ENCODE measurements around the gene CAPZA1. TPM values are rescaled to one million over a fixed set of nuclear protein-coding genes. Genes with fewer than 3 reads are reported as not detected.

CAPZA1 gene
- total RNA-seq, 1 experiment from 2014 or later: 273 TPM

DNA sequence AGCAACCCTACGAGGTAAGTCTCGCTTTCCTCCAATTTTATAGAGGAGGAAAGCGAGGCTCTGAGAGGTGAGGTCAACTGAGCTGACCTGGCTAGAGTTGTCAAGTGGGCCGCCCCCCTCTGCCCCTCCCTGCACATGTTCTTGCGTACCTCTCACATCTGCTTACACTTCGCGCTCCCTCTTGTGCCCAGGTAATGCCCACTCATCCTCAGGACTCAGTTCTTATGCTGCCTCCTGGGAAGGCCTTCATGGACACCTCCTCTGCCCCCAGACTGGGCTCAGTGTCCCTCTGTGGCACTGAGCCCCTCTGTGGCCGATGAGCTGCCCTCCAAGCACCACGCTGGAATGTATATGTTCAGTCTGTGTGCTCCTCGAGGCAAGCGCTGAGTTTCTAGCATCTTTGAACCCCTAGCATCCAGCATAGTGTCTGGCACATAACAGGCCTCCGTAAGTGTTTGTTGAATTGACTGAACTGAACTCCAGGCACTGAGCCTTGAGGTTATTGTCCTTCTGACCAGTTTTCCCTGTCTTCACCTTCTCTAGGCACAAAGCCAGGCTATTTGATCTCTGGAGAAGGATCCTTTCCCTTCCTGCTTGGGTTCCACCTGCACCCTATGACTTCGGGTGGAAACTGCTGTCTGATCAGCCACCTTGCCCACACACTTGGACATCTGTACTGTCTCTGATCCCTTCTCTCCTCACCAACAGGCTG lies 68.3 kb downstream of the CAPZA1 start:
- no peak for DNase-seq
- POLR2A ChIA-PET (ENCODE audit: unreplicated experiment): interaction anchor here (0.6 kb wide), 1 partner anchor 24 kb away, joined by 18 read pairs; no protein-coding TSS in a partner anchor
- Histone ChIP-seq H3K9me2 (replicated peaks; ENCODE audit: low read length) (no peaks in the 10 kb centered on the region), H3K27me3 (ENCODE audit: low read length) (no peaks in the 10 kb centered on the region), H3K9ac (ENCODE audit: low read length) (no peak overlapping the region), H3K4me2 (ENCODE audit: low read length) (no peak overlapping the region), H3K4me3 (ENCODE audit: low read length) (no peak overlapping the region), H3K36me3 (ENCODE audit: low read depth, low read length) (peaks cover 2% of the 10 kb centered on the region), H3K4me1 (ENCODE audit: insufficient read depth, low read length) (no peaks in the 10 kb centered on the region), H3K27ac (ENCODE audit: low read length) (no peak overlapping the region), H3K9me3 (ENCODE audit: low read length) (no peaks in the 10 kb centered on the region), H4K20me1 (ENCODE audit: low read length) (no peaks in the 10 kb centered on the region), H3F3A (ENCODE audit: low read length, unreplicated experiment) (no peaks in the 10 kb centered on the region), H3K79me2 (ENCODE audit: low read length) (no peaks in the 10 kb centered on the region), H2AFZ (ENCODE audit: low read length) (no peak overlapping the region)
- ATAC-seq: no peak
- CTCF ChIA-PET: no interaction called here
- TF ChIP-seq EZH2phosphoT487 (IDR thresholded peaks at IDR 0.05; ENCODE audit: borderline replicate concordance, low read length): no peak
- TF ChIP-seq, protein P1, sequence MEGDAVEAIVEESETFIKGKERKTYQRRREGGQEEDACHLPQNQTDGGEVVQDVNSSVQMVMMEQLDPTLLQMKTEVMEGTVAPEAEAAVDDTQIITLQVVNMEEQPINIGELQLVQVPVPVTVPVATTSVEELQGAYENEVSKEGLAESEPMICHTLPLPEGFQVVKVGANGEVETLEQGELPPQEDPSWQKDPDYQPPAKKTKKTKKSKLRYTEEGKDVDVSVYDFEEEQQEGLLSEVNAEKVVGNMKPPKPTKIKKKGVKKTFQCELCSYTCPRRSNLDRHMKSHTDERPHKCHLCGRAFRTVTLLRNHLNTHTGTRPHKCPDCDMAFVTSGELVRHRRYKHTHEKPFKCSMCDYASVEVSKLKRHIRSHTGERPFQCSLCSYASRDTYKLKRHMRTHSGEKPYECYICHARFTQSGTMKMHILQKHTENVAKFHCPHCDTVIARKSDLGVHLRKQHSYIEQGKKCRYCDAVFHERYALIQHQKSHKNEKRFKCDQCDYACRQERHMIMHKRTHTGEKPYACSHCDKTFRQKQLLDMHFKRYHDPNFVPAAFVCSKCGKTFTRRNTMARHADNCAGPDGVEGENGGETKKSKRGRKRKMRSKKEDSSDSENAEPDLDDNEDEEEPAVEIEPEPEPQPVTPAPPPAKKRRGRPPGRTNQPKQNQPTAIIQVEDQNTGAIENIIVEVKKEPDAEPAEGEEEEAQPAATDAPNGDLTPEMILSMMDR (conservative IDR thresholded peaks at IDR 0.05; ENCODE audit: low read depth, low read length): no peak
- no peak for TF ChIP-seq EZH2 (IDR thresholded peaks at IDR 0.05; ENCODE audit: low read length, unreplicated experiment)
- intact Hi-C loops (cut with micrococcal nuclease): no loop called here
- BruUV-seq (replicated peaks): no TSS peak

DNA sequence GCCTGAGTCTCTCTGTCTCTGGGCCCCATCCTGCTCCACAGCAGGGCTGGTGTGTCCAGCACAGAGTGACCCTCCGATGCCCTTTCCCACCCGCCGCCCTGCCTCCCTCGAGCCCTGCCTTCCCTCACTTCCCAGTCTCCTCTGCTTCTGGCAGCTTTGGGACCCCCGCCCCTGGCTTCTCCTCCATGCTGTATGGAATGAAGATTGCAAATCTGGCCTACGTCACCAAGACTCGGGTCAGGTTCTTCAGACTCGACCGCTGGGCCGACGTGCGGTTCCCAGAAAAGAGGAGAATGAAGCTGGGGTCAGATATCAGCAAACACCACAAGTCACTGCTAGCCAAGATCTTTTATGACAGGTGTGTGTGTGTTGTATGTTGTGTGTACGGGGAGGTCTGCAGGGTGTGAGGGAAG lies 69.2 kb downstream of the CAPZA1 start:
- no peak overlapping the region for H3K4me3 ChIP-seq (ENCODE audit: low read length)
- H3K9ac ChIP-seq (ENCODE audit: low read length): no peak overlapping the region
- H3K9me2 ChIP-seq (replicated peaks; ENCODE audit: low read length): no peaks in the 10 kb centered on the region
- no peaks in the 10 kb centered on the region for H3K9me3 ChIP-seq (ENCODE audit: low read length)
- DNase-seq (no peak), ATAC-seq (no peak)
- no peaks in the 10 kb centered on the region for H3F3A ChIP-seq (ENCODE audit: low read length, unreplicated experiment)
- no peak for TF ChIP-seq EZH2 (IDR thresholded peaks at IDR 0.05; ENCODE audit: low read length, unreplicated experiment)
- no peak for TF ChIP-seq EZH2phosphoT487 (IDR thresholded peaks at IDR 0.05; ENCODE audit: borderline replicate concordance, low read length)
- TF ChIP-seq, protein P1 (conservative IDR thresholded peaks at IDR 0.05; ENCODE audit: low read depth, low read length): no peak
- POLR2A ChIA-PET (ENCODE audit: unreplicated experiment): no interaction called here
- no peaks in the 10 kb centered on the region for H3K4me1 ChIP-seq (ENCODE audit: insufficient read depth, low read length)
- H3K27ac ChIP-seq (ENCODE audit: low read length): no peak overlapping the region
- H3K36me3 ChIP-seq (ENCODE audit: low read depth, low read length): peaks cover 2% of the 10 kb centered on the region
- intact Hi-C loops (cut with micrococcal nuclease): no loop called here
- CTCF ChIA-PET: no interaction called here
- H2AFZ ChIP-seq (ENCODE audit: low read length): no peak overlapping the region
- no TSS peak for BruUV-seq (replicated peaks)
- no peaks in the 10 kb centered on the region for H3K27me3 ChIP-seq (ENCODE audit: low read length)
- no peaks in the 10 kb centered on the region for H3K79me2 ChIP-seq (ENCODE audit: low read length)
- H4K20me1 ChIP-seq (ENCODE audit: low read length): no peaks in the 10 kb centered on the region
- no peak overlapping the region for H3K4me2 ChIP-seq (ENCODE audit: low read length)

GRCh38 chr1:112689196-112689841 lies 69.7 kb downstream of the CAPZA1 start:
- CTCF ChIA-PET: no interaction called here
- H3K9me2 ChIP-seq (replicated peaks; ENCODE audit: low read length): no peaks in the 10 kb centered on the region
- no peak overlapping the region for H3K4me3 ChIP-seq (ENCODE audit: low read length)
- H3K4me1 ChIP-seq (ENCODE audit: insufficient read depth, low read length): no peaks in the 10 kb centered on the region
- H2AFZ ChIP-seq (ENCODE audit: low read length): no peak overlapping the region
- no peak for ATAC-seq
- POLR2A ChIA-PET (ENCODE audit: unreplicated experiment): no interaction called here
- H3F3A ChIP-seq (ENCODE audit: low read length, unreplicated experiment): no peaks in the 10 kb centered on the region
- H4K20me1 ChIP-seq (ENCODE audit: low read length): no peaks in the 10 kb centered on the region
- BruUV-seq (replicated peaks): TSS peak; percentile 27
- intact Hi-C loops (cut with micrococcal nuclease): no loop called here
- no peak overlapping the region for H3K4me2 ChIP-seq (ENCODE audit: low read length)
- TF ChIP-seq EZH2 (IDR thresholded peaks at IDR 0.05; ENCODE audit: low read length, unreplicated experiment) (no peak), EZH2phosphoT487 (IDR thresholded peaks at IDR 0.05; ENCODE audit: borderline replicate concordance, low read length) (no peak)
- TF ChIP-seq, protein P1 (conservative IDR thresholded peaks at IDR 0.05; ENCODE audit: low read depth, low read length): no peak
- no peak overlapping the region for H3K9ac ChIP-seq (ENCODE audit: low read length)
- H3K36me3 ChIP-seq (ENCODE audit: low read depth, low read length): peaks cover 2% of the 10 kb centered on the region
- H3K9me3 ChIP-seq (ENCODE audit: low read length): no peaks in the 10 kb centered on the region
- no peak overlapping the region for H3K27ac ChIP-seq (ENCODE audit: low read length)
- DNase-seq: no peak
- H3K27me3 ChIP-seq (ENCODE audit: low read length): no peaks in the 10 kb centered on the region
- no peaks in the 10 kb centered on the region for H3K79me2 ChIP-seq (ENCODE audit: low read length)

Data from PC-3 (cell line).